H1 (cell line): ENCODE results near the gene LTBP1. TPM values are rescaled to one million over a fixed set of nuclear protein-coding genes. Genes with fewer than 3 reads are reported as not detected.

Experiments used
- CTCF ChIA-PET: fragments of 300-600 bp; sonication (Branson Sonifier 250); formaldehyde crosslinking; loops from one replicate; lab custom pipeline; 2021; ENCODE audit not compliant: partially characterized antibody; lab: Charles Lee
- POLR2A ChIA-PET: fragments of 300-600 bp; sonication (Branson Sonifier 250); formaldehyde crosslinking; loops from one replicate; lab custom pipeline; 2021; ENCODE audit warnings: inconsistent platforms; ENCODE audit not compliant: partially characterized antibody; lab: Charles Lee
- DNase-seq, 2 experiments: peaks; one replicate each; pipeline versions ENCODE4 v3.0.0 to v3.0.0-alpha.2; 2010 to 2022; ENCODE audit warnings: low spot score in 2 of 2, low read depth in 1 of 2, mixed read lengths in 1 of 2
- FAIRE-seq: peaks from 2 replicates; lab custom pipeline; 2011; peaks lifted over from hg19 to GRCh38; lab: Jason Lieb, UNC
- H2AFZ ChIP-seq: 2 replicates; pipeline ENCODE4 v1.8.1; 2012; ENCODE audit warnings: low read length, inconsistent platforms
- H2AK5ac ChIP-seq: 2 replicates; pipeline ENCODE4 v1.6.1; 2013; ENCODE audit warnings: low read depth, low read length
- H2BK120ac ChIP-seq: replicated peaks from 2 replicates; pipeline ENCODE3; 2013; ENCODE audit warnings: low read depth, low read length, inconsistent platforms
- H2BK12ac ChIP-seq: 2 replicates; pipeline ENCODE4 v1.6.1; 2013; ENCODE audit warnings: low read depth, low read length
- H2BK15ac ChIP-seq: 2 replicates; pipeline ENCODE4 v1.6.1; 2013; ENCODE audit warnings: low read length
- H2BK20ac ChIP-seq: 2 replicates; pipeline ENCODE4 v1.6.1; 2013; ENCODE audit warnings: low read length
- H2BK5ac ChIP-seq: 2 replicates; pipeline ENCODE4 v1.6.1; 2013; ENCODE audit warnings: low read depth, low read length
- H3K14ac ChIP-seq: 2 replicates; pipeline ENCODE4 v1.6.1; 2013; ENCODE audit warnings: inconsistent platforms; ENCODE audit not compliant: insufficient read length
- H3K18ac ChIP-seq: 2 replicates; pipeline ENCODE4 v1.6.1; 2013; ENCODE audit warnings: low read length; ENCODE audit errors: extremely low read depth
- H3K23ac ChIP-seq: 2 replicates; pipeline ENCODE4 v1.6.1; 2013; ENCODE audit warnings: inconsistent platforms; ENCODE audit not compliant: insufficient read length
- H3K23me2 ChIP-seq: 2 replicates; pipeline ENCODE4 v1.6.1; 2013; ENCODE audit warnings: low read depth, low read length
- H3K27ac ChIP-seq: 2 replicates; pipeline ENCODE4 v1.6.1; 2011; ENCODE audit warnings: low read depth, low read length, inconsistent platforms
- H3K27me3 ChIP-seq, 4 experiments: replicated peaks in 1 of 4; 1 replicate in 1 of 4; 2 replicates in 3 of 4; pipeline versions ENCODE4 v1.6.1 to v1.8.1; 2011 to 2013; ENCODE audit warnings: low read length in 3 of 4, mild to moderate bottlenecking in 3 of 4, inconsistent platforms in 2 of 4, mixed read lengths in 2 of 4, moderate library complexity in 1 of 4; ENCODE audit not compliant: control insufficient read depth in 3 of 4, insufficient read depth in 3 of 4; ENCODE audit errors: extremely low read depth in 1 of 4
- H3K36me3 ChIP-seq, 4 experiments: 2 replicates each; pipeline versions ENCODE4 v1.6.1 to v1.8.1; 2011 to 2013; ENCODE audit warnings: mild to moderate bottlenecking in 4 of 4, low read length in 3 of 4, moderate library complexity in 2 of 4, control low read depth in 1 of 4, inconsistent platforms in 1 of 4; ENCODE audit not compliant: insufficient read depth in 4 of 4, control insufficient read depth in 2 of 4
- H3K4ac ChIP-seq: replicated peaks from 2 replicates; pipeline ENCODE3; 2013; ENCODE audit warnings: low read length, low read depth, mixed read lengths, inconsistent platforms; ENCODE audit not compliant: insufficient read length
- H3K4me1 ChIP-seq, 4 experiments: replicated peaks in 1 of 4; 1 replicate in 1 of 4; 2 replicates in 3 of 4; pipeline versions ENCODE4 v1.6.1 to v1.8.1; 2011 to 2013; ENCODE audit warnings: low read length in 3 of 4, inconsistent platforms in 2 of 4, mixed read lengths in 1 of 4; ENCODE audit not compliant: insufficient read depth in 4 of 4, control insufficient read depth in 3 of 4
- H3K4me2 ChIP-seq, 2 experiments: 2 replicates each; pipeline versions ENCODE4 v1.6.1 to v1.8.1; 2011 to 2013; ENCODE audit warnings: low read depth in 2 of 2, low read length in 2 of 2, control low read depth in 1 of 2, inconsistent platforms in 1 of 2, mild to moderate bottlenecking in 1 of 2; ENCODE audit not compliant: insufficient read depth in 1 of 2
- H3K4me3 ChIP-seq, 4 experiments: fragments of 200-600, 300-600 bp in 1 of 4; sonication (generic), shearing (Covaris generic), sonication (Bioruptor Twin) in 1 of 4; 2 replicates each; pipeline versions ENCODE4 v1.5.1 to v1.8.1; 2011 to 2016; ENCODE audit warnings: low read length in 4 of 4, low read depth in 3 of 4, control low read depth in 2 of 4, inconsistent platforms in 2 of 4, mild to moderate bottlenecking in 2 of 4, mixed read lengths in 1 of 4, moderate library complexity in 1 of 4; ENCODE audit not compliant: insufficient read depth in 2 of 4; ENCODE audit errors: extremely low read depth in 1 of 4
- H3K56ac ChIP-seq: replicated peaks from 2 replicates; pipeline ENCODE3; 2013; ENCODE audit warnings: low read depth, mild to moderate bottlenecking, mixed read lengths, low read length, inconsistent platforms; ENCODE audit not compliant: insufficient read length
- H3K79me1 ChIP-seq: 2 replicates; pipeline ENCODE4 v1.6.1; 2013; ENCODE audit warnings: low read depth, low read length, control low read depth
- H3K79me2 ChIP-seq, 2 experiments: 2 replicates each; pipeline versions ENCODE4 v1.6.1 to v1.8.1; 2012 to 2013; ENCODE audit warnings: low read length in 2 of 2, mild to moderate bottlenecking in 2 of 2, inconsistent platforms in 1 of 2; ENCODE audit not compliant: insufficient read depth in 2 of 2, control insufficient read depth in 1 of 2
- H3K9ac ChIP-seq, 4 experiments: replicated peaks in 1 of 4; 1 replicate in 1 of 4; 2 replicates in 3 of 4; pipeline versions ENCODE4 v1.6.1 to v1.8.1; 2011 to 2013; ENCODE audit warnings: low read depth in 3 of 4, low read length in 3 of 4, control low read depth in 2 of 4, mild to moderate bottlenecking in 2 of 4, moderate library complexity in 2 of 4, inconsistent platforms in 1 of 4; ENCODE audit errors: extremely low read depth in 1 of 4
- H3K9me3 ChIP-seq, 2 experiments: 2 replicates each; pipeline versions ENCODE4 v1.6.1 to v1.8.1; 2012 to 2013; ENCODE audit warnings: mild to moderate bottlenecking in 2 of 2, moderate library complexity in 2 of 2, control low read depth in 1 of 2, inconsistent platforms in 1 of 2, low read depth in 1 of 2, low read length in 1 of 2, mixed read lengths in 1 of 2; ENCODE audit not compliant: insufficient read depth in 2 of 2
- H4K20me1 ChIP-seq, 2 experiments: replicated peaks in 1 of 2; 2 replicates each; pipeline versions ENCODE3 to v1.8.1; 2011 to 2013; ENCODE audit warnings: inconsistent platforms in 2 of 2, low read length in 2 of 2, mild to moderate bottlenecking in 1 of 2; ENCODE audit not compliant: insufficient read depth in 2 of 2, control insufficient read depth in 1 of 2
- H4K5ac ChIP-seq: 2 replicates; pipeline ENCODE4 v1.6.1; 2013; ENCODE audit warnings: low read length, low read depth, mixed read lengths, inconsistent platforms; ENCODE audit not compliant: insufficient read length
- H4K8ac ChIP-seq: 2 replicates; pipeline ENCODE4 v1.8.0; 2013; ENCODE audit warnings: mild to moderate bottlenecking, moderate library complexity, low read length, inconsistent platforms; ENCODE audit not compliant: insufficient read depth; ENCODE audit errors: extremely low read depth
- H4K91ac ChIP-seq: replicated peaks from 2 replicates; pipeline ENCODE3; 2013; ENCODE audit warnings: low read length, mixed read lengths, inconsistent platforms; ENCODE audit not compliant: insufficient read length
- CBX5 ChIP-seq: fragments of 300-800, 300-1000 bp; sonication (generic); IDR thresholded peaks from 2 replicates; pipeline ENCODE4 v1.7.1; 2016; ENCODE audit warnings: antibody characterized with exemption, low read length, low read depth
- FOSL1 ChIP-seq: IDR thresholded peaks from 2 replicates; pipeline ENCODE4 v1.6.1; 2011; ENCODE audit warnings: mild to moderate bottlenecking, low read depth, low read length, moderate library complexity; ENCODE audit not compliant: insufficient read depth
- RAD21 ChIP-seq, 2 experiments: IDR thresholded peaks in 1 of 2; conservative IDR thresholded peaks in 1 of 2; 2 replicates each; pipeline ENCODE4 v1.6.1; 2011; ENCODE audit warnings: low read depth in 2 of 2, low read length in 2 of 2, improper control_type of control experiment in 1 of 2, inconsistent platforms in 1 of 2, mild to moderate bottlenecking in 1 of 2, moderate library complexity in 1 of 2
- RNF2 ChIP-seq: fragments of 200-900, 300-1000 bp; sonication (generic); IDR thresholded peaks from 2 replicates; pipeline ENCODE4 v1.7.1; 2016; ENCODE audit warnings: borderline replicate concordance, low read depth, mild to moderate bottlenecking, antibody characterized with exemption, low read length; ENCODE audit not compliant: poor library complexity, severe bottlenecking; ENCODE audit errors: missing control alignments
- SIX5 ChIP-seq: IDR thresholded peaks from 2 replicates; pipeline ENCODE4 v1.6.1; 2011; ENCODE audit warnings: mild to moderate bottlenecking, low read depth, low read length
- TCF12 ChIP-seq: IDR thresholded peaks from 2 replicates; pipeline ENCODE4 v1.6.1; 2011; ENCODE audit warnings: low read depth, mild to moderate bottlenecking, low read length
- WGBS, 2 experiments: shearing (Covaris generic) in 1 of 2; methylation state at CpG; one replicate each; pipeline versions ENCODE4 v1.1.6 to v1.1.7; 2013 to 2015; ENCODE audit warnings: low lambda C conversion rate in 2 of 2, mixed read lengths in 2 of 2, inconsistent platforms in 1 of 2, low coverage in 1 of 2, missing lambda C conversion rate in 1 of 2; ENCODE audit not compliant: insufficient replicate concordance in 2 of 2, insufficient coverage in 1 of 2, insufficient read length in 1 of 2; ENCODE audit errors: extremely low coverage in 1 of 2, missing lambda C conversion rate in 1 of 2; 5-methylcytosine and 5-hydroxymethylcytosine counted together
- polyA plus RNA-seq, 7 experiments: library from polyadenylated mRNA; depleted of rRNA in 3 of 7; stranded (reverse) in 5 of 7; unstranded in 2 of 7; fragments of >200 nt in 5 of 7; fragments of 200-250 nt in 2 of 7; gene quantifications; 1 replicate in 5 of 7; 2 replicates in 1 of 7; 4 replicates in 1 of 7; pipeline versions ENCODE4 v1.2.1 to v1.2.3, GENCODE V29; 2011 to 2013; ENCODE audit warnings: missing spikeins in 2 of 7, mixed read lengths in 2 of 7
- total RNA-seq: library from RNA; stranded (reverse); fragmentation: NEBNext Ultra II Directional; extraction: Animal tissue kit (Norgen Biotek cat#: 25700); gene quantifications from 2 replicates; pipeline ENCODE4 v1.2.1, GENCODE V29; 2021
- TF ChIP-seq, protein P1 (sequence below), 3 experiments: IDR thresholded peaks; 1 replicate in 2 of 3; 2 replicates in 1 of 3; pipeline versions ENCODE4 v1.5.1 to v1.6.1; 2011; ENCODE audit warnings: low read length in 3 of 3, mild to moderate bottlenecking in 3 of 3, inconsistent platforms in 2 of 3, low read depth in 1 of 3, moderate library complexity in 1 of 3; ENCODE audit not compliant: insufficient read depth in 1 of 3; ENCODE audit errors: control extremely low read depth in 1 of 3

The LTBP1 gene
- total and polyA plus RNA-seq, 2 of the 8 experiments (the other 6 are each of a cell fraction or from before 2014, with no cell fraction given): 15.4 to 24.7 TPM

DNA sequence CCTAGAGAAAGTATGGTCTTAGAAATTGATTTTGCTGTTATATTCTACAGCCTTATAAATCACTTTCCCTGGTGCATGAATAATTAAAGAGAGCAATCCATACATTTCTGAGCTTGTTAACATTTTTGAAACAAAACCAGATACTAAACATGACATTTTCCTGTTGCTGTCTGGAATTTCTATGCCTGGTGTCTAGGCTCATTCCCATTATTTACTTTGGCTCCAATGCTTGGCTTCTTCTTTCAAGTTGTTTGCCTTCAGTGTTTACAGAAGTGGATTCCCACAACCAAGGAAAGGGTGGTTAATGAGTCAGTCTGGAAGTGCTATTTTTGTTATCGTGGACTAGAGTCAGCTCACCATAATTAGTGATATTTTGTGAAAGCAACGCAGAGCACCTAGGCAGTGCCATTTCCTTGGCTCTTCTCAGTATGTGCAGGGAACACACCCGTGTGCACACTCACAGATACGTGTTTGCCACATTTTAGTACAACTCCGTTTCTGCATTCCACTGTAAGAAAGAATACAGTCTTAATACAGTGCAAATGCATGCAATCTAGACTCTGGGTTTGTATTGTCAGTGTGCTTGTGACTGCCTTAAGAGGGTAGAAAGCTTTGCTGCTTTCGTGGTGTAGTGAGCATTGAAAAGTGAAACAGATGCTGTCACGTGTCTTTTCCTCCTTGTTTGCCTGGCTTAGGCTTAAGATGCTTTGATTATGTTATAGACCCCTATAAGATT, 344.7 kb downstream of the LTBP1 start:
- Histone ChIP-seq H2BK20ac (no peak overlapping the region), H3K14ac (no peak overlapping the region), H3K79me2 (no peaks in the 10 kb centered on the region), H3K18ac (no peak overlapping the region), H3K4ac (no peak overlapping the region), H3K4me3 (no peak overlapping the region), H4K8ac (no peak overlapping the region), H3K9ac (no peak overlapping the region), H3K27ac (no peak overlapping the region), H2BK120ac (no peak overlapping the region), H2BK15ac (no peak overlapping the region), H3K56ac (no peak overlapping the region), H2BK5ac (no peak overlapping the region), H3K4me1 (peaks cover 0 to 3% (median 0%) of the 10 kb centered on the region in 4 experiments; a peak in 2 of 7 replicates), H2BK12ac (no peak overlapping the region), H3K23ac (no peak overlapping the region), H3K4me2 (no peak overlapping the region), H3K23me2 (no peaks in the 10 kb centered on the region), H2AFZ (no peak overlapping the region), H3K9me3 (no peaks in the 10 kb centered on the region), H3K36me3 (no peaks in the 10 kb centered on the region), H2AK5ac (no peak overlapping the region), H4K20me1 (no peaks in the 10 kb centered on the region), H4K5ac (no peak overlapping the region), H3K27me3 (no peaks in the 10 kb centered on the region), H3K79me1 (no peaks in the 10 kb centered on the region), H4K91ac (no peak overlapping the region)
- TF ChIP-seq RNF2 (no peak), RAD21 (IDR thresholded peaks at IDR 0.05 in 1 of 2, conservative IDR thresholded peaks at IDR 0.05 in 1 of 2; ENCODE audit: low read depth in 2 of 2, low read length in 2 of 2) (no peak), TCF12 (no peak), FOSL1 (no peak), CBX5 (no peak), SIX5 (no peak)
- TF ChIP-seq, protein P1, sequence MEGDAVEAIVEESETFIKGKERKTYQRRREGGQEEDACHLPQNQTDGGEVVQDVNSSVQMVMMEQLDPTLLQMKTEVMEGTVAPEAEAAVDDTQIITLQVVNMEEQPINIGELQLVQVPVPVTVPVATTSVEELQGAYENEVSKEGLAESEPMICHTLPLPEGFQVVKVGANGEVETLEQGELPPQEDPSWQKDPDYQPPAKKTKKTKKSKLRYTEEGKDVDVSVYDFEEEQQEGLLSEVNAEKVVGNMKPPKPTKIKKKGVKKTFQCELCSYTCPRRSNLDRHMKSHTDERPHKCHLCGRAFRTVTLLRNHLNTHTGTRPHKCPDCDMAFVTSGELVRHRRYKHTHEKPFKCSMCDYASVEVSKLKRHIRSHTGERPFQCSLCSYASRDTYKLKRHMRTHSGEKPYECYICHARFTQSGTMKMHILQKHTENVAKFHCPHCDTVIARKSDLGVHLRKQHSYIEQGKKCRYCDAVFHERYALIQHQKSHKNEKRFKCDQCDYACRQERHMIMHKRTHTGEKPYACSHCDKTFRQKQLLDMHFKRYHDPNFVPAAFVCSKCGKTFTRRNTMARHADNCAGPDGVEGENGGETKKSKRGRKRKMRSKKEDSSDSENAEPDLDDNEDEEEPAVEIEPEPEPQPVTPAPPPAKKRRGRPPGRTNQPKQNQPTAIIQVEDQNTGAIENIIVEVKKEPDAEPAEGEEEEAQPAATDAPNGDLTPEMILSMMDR (IDR thresholded peaks at IDR 0.05; ENCODE audit: control extremely low read depth in 1 of 3, insufficient read depth in 1 of 3, low read depth in 1 of 3, low read length in 3 of 3): no peak
- DNase-seq: no peak
- WGBS, 2 experiments: 92% methylated on average over 7 of the region's 7 CpGs; no CpG with 5 or more reads in 1 of the 2 experiments
- ChIA-PET CTCF (interaction anchor here (0.9 kb wide), 1 partner anchor 91 kb away, joined by 3 read pairs; no protein-coding TSS in a partner anchor), POLR2A (no interaction called here)
- FAIRE-seq: no peak
